Colon (tissue), 2 donors: ENCODE results near the gene ADAMTS7.
"Not testable (repeated sequence)": the region's sequence is repeated elsewhere in the genome, so short reads cannot be mapped to it uniquely, and the experiment has no call there.

Source experiments
- FAIRE-seq: peaks from 2 replicates; lab custom pipeline; 2012; peaks lifted over from hg19 to GRCh38; lab: Jason Lieb, UNC
- donor health status: control.
- donor health status: control.

The ADAMTS7 gene

DNA sequence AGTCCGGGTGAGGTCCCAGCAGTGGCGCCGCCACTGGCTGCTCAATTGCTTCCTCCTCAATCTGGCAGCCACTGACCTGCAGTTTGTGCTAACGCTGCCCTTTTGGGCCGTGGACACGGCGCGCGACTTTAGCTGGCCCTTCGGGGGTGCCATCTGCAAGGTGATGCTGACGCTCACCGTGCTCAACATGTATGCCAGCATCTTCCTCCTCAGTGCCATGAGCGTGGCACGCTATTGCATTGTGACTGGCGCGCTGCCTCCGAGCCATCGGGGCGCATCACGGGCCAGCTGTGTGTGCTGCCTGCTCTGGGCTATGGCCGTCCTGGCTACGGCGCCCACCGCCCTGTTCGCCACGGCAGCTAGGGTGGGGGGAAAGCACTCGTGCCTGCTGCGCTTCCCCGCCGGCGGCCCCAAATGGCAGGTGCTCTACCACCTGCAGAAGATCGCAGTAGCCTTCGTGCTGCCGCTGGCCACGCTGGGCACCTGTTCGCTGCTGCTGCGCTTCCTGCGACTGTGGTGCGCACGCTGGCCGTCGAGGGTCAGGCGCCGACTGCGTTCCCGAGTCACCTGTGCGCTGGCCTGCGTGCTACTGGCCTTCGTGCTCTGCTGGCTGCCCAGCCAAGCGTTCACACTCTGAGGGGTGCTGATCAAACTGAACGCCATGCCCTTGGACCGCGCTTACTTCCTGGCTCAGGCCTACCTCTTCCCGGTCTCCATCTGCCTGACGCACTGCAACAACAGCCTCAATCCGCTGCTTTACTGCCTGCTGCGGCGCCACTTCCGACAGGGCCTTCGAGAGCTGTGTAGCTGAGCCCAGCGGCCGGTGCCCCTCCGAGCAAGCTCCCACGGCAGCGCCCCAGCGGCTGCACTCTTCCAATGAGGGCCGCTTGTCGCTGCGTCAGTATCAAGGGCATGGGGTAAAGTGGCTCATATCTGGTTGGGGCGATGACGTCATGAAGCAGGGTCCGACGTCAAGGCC, 20.3 kb upstream of the ADAMTS7 start:
- FAIRE-seq = no peak

DNA sequence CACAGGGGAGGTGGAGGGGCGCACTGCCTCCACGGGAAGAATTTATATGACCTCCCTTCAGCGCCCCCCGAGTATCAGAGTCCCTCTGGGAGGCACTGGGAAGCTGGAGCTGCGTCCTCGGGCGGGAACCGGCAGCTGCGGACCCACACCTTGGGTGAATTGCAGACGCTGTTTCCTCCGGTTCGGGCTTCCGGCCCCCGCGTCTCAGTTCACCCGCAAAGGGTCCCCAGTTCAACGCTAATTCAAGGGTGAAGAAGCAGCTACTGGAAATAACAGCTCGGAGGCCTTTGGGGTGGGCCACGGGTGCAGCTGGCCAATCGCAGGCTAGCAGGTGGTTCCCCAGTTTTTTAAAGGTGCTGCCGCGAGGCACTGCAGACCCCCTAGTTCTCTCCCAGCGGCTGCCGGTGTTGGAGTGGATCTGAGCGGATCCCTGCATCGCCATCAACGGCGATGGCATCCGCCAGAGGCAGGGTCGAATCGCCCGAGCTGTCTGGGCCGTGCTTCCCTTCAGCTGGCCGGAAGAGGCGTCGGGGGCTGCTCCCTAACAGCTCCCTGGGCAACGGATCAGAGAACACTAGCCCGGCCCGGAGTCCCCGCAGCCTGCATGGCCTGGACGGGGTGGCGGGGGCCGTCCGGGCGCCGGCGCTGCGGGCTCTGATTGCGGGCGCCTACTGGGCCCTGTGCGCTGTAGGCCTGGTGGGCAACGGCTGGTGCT, 19.4 kb upstream of the ADAMTS7 start:
- no peak for FAIRE-seq

DNA sequence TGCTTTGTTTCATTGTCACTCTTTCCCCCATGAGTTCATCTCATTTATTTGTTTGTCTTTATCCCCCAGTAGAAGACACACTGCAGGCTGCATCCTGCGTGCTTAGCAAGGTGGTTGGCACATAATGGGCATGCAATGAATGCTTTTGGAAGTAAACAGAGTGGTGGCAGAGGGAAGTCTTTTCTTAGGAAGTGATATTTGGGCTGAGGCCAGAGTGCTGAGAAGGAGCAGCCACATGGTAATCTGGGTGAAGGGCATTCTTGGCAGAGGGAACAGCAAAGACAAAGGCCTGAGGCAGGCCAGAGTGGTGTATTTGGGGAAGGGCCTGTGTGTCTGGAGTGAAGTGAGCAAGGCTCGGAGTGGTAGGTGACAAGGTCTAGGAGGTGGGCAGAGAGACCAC, 17.7 kb upstream of the ADAMTS7 start:
- no peak for FAIRE-seq

DNA sequence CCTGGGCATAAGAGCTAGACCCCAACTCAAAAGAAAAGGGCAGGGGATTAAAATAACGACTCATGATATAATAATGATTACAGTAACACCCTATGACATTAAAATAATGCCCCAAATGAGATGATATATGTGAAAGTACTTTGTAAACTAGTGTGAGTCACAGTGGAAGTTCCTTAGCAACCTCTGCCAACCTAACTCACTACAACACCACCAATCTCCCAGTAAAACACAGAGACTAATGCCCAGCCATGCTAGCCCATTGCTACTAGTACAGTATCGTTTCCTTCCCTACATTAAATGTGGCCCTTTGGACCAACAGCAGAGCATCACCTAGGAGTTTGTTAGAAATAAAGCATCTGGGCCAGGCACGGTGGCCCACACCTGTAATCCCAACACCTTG, 11.2 kb upstream of the ADAMTS7 start:
- no peak for FAIRE-seq

DNA sequence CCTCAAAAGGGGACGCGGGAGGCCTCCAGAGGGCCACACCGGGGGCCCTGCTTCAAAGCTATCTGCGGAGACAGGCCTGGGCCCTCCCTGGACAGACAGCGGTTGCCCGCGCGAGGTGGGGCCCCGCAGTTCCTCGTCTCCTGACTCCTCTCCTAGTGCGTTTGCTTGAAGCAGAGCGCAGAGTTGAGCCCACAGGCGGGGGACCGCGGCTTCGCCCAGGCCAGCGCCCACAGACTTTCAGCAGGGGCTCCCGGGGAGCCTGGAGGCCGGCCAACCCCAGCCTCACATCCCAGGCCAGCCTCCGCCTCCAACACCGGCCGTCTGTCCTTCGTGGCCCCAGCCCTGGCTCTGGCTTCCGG, 540 bp upstream of the ADAMTS7 start:
- FAIRE-seq = no peak

DNA sequence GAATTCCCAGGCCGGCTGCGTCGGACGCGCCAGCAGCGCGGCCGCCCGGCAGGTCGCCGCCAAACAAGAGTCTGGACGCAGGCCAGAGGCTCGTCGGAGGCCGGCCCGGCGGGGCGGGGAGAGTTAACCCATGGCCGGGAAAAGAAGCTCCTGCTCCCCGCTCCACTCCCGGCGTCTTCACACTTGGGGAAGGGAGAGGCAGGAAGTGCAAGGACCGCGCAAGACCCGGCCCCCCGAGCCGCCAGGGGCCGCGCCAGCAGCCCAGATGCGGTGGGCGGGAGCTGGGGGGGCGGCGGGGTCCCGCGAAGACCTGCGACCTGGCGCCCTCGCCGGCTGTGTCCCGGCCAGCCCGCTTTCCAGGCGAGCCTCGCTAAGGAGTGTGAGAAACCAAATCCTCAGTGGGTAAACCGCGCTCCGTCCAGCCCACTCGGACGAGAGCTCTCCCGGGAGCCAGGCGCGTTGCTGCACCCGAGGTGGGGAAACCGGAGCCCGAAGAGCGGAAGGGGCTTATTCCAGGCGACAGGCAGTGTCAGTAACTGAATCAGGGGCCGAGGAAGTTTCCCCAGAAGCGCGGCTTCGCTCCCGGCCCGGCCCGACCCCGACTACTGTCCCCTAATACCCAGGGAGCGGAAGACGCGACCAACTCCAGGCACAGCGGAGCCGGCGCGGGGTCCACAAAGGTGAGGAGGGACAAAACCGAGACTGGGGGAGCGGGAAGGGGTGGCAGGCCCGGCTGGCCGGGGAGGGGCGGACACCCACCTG, 721 bp downstream of the ADAMTS7 start:
- no peak for FAIRE-seq

DNA sequence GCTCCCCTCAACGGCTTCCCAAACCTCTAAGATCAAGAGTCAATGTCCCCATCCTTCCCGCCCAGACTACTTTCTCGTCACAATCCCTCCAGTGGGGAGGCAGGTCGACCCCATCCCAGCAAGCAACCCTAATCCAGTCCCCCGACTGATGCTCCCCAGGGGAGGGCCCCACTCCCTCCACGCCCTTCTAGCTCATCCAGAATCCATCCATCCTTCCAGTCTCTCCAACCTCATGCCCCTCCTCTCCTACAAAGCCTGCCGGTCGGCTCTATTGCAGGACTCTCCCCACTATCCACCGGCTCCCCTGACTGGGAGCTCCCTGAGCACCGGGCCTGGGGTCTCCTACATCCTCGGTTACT, 1.3 kb downstream of the ADAMTS7 start:
- FAIRE-seq = no peak

DNA sequence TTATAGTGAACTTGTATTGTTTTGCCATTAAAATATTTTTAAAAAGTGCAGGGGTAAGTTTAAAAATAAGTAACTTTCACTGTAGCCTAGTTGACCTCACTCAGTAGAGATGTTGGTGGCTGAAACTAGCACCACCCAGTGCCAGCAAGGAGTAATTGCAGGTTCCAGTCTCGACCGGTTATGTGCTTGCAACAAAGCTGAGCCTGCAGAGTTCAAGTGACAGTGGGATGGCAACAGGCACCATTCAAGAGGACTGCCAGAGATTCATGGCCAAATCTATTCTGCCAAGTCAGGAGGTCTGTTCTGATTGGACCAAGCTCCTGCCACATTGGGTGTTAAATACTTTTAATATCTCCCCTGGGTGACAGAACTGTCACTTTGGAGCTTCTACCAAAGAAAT, 2.7 kb downstream of the ADAMTS7 start:
- FAIRE-seq = no peak

DNA sequence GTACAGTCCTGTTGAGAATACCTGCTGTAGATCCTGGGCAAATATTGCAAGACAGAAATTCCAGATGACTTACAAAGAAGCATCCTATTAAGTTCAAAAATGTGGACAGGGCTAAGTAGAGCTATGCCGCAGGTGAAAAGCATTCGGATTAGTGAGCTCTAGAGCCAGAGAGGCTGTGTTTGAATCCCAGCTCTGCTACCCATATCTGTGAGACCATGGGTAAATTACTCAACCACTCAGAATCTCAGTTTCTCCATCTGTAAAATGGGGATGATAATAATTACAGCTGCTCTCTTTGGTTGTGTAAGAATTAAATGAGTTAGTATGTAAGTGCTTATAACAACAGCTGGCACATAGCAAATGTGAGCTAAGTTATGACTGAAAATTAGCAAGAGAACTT, 3.9 kb downstream of the ADAMTS7 start:
- no peak for FAIRE-seq

DNA sequence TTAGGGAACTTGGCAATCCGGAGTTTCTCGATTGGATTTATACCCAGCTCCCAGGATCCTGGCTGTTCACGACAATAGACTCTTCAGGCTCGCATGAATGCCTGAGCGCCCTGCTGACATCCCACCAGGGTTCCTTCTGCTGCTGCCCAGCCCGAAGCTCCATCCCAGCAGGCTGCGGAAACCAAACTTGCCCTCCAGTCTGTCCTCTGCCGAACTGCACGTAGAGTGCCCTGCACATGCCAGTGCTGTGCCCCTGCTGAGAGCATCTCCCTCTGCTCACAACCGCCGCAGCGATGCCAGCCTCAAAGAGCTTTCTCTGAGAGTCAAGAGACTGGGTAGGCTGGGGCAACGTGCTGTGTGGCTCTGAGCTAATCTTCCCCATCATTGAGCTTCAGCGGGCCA, 6.9 kb downstream of the ADAMTS7 start:
- FAIRE-seq = no peak

DNA sequence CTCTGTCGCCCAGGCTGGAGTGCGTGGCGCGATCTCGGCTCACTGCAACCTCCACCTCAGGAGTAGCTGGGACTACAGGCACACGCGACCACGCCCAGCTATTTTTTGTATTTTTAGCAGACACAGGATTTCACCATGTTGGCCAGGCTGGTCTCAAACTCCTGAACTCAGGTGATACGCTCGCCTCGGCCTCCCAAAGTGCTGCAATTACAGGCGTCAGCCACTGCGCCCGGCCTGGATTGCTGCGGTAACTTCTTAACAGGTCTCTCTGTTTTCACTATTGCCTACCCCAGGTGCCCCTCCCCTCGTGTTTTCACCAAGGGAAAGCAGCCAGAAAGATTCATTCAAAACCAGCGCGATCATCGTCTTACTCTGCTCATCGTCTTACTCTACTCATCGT, 10.5 kb downstream of the ADAMTS7 start:
- FAIRE-seq = no peak

DNA sequence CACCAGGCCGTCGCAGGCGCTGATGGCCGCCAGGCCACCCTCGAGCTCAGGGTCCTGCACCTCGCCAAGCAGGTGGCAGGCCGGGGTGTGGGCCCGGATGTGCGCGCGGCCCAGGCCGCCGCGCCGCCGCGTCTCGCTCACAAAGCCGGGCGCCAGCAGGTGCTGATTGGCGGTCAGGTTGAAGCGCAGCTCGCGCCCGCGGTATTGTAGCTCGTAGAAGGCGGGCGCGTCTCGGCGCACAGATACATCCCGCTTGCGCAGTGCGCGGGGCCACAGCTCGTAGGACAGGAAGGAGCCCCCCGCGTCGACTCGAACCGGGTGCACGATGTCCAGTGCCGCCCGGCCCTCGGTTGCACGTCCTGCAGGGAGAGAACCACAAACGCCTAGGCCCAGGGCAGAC, 11.1 kb downstream of the ADAMTS7 start:
- FAIRE-seq = no peak

DNA sequence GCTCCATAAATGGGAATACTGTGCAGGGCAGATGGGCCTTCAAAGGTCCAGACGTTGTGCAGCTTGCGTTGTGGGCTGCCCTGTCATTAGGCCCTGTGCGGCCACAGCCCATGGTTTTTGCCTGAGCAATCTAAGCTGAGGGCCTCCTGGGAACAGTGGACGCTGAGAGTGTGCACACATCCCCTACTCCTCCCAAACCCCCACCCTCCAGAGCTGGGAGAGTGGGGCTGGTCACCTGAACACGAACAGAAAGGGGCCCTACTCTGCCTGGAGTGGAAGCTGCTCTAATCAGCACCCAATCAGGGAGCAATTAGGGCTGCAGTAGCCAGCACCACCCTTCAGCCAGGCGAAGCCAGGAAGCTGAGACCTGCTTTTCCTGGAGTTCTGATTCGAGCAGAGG, 12.2 kb downstream of the ADAMTS7 start:
- FAIRE-seq = not testable (repeated sequence)

DNA sequence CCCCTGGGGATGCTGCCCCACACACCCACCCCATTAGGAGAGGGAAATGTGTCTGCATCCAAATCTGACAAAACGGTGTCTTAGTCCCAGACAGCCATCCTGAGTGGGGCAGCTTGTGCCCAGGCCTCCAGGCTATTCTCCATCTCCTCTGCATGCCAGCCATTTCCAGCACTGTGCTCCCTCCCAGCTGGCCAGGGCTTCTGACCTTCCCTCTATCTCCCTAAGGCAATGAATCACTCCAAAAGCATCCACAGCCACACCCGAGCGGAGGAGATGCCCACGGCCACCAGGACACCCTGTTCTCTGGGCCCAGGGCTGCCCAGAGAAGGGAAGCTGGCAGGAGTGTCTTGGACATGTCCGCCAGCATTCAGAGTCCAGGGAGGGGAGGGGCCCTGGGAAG, 12.9 kb downstream of the ADAMTS7 start:
- FAIRE-seq = not testable (repeated sequence)

DNA sequence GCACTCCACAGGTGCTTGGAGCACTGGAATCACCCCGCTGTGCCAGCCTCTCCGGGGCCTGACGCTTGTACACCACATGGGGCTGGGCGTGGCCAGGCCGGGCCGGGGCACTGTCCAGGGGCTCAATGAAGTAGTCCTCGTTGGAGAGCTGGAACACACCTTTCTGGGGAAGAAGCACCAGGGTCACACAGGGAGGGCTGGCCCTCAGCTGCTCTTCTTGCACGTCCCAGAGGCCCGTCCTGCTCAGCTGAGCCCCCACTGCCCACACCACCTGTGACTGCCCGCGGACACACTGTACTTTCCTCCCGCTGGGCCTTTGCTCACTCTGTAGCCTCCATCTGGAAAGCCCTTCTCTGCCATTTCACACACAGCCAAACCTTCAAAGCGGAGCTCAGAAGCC, 13.3 kb downstream of the ADAMTS7 start:
- FAIRE-seq = no peak

DNA sequence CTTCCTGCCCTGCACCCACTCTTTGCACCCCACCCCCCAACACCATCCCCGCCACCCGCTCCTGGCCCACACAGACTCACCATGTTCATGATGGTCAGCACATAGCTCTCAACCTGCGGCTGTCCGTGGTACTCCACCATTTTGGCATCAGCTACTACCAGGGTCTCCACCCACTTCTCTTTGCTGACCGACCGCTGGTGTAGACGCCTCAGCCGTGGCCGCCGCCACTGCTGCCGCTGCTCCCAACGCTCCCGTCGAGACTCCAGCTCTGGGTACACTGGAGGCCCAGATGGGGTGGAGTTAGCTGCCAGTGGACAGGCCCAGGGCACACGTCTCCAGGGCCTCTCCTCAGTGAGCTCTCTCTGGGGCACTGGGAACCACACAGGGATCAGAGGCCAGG, 14.8 kb downstream of the ADAMTS7 start:
- FAIRE-seq = no peak

DNA sequence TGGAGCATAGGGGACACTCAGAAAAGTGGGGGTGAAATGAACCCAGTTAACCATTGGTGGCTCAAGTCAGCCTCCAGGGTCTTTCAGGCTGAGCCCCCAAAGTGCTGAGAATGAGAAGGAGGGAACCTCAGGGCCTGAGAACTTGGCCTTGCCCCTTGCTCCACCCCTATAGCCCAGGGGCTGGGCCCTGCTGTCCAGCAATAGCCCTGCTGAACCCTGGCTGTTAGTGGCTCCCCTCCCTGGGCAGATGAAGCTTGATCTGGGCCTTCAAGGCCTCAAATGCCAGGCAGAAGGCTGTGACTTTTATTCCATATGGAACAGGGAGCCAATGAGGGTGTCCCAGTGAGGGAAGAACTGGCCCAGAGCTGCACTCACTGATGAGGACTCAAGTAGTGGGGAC, 16.2 kb downstream of the ADAMTS7 start:
- no peak for FAIRE-seq

DNA sequence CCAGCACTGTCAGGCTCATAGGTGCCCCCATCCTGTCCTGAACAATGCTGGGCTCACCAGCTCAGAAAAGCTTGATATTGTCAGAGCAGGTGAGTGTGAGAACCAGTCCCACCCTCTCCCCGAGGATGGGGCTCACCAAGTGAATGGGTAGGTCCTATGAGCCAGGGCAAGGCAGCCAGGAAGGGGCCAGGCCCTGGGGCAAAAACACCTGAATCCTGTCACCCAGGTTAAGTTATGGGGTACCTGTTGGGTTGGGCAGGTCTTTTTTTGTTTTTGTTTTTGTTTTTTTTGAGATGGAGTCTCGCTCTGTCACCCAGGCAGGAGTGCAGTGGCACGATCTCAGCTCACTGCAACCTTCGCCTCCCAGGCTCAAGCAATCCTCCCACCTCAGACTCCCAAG, 16.8 kb downstream of the ADAMTS7 start:
- FAIRE-seq = not testable (repeated sequence)

DNA sequence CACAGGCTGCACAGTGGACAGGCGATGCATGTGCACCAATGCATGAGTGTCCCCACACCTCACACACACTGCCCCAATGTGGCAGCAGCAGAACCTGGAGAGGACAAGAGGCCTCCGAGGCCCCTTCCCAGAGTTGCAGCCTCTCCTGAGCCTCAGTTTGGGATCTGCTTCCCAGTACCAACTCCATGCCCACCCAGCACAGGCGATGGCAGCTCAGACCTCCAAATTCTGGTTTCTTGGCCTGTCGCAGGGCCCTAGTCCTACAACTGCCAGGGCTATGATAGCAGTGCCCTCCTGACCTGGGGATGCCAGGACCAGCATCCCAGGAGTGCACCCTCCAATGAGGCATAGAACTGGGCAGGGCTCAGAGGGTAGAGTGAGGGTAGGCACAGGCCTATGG, 19.9 kb downstream of the ADAMTS7 start:
- no peak for FAIRE-seq

DNA sequence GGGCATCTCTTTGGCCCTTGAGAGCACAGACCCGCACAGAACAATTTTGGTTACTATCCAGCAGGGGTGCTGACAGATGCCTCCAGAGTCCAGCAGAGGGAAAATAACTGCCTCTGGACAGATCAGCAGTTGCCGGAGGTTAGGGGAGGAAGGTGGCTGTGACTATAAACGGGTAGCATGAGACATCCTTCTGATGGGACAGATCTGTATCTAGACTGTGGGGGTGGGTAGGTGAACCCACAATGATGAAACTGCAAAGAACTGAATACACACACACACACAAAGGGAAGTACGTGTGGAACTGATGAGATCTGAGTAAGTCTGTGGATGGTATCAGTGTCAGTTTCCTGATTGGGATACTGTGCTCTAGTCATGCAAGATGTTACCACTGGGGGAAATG, 21.2 kb downstream of the ADAMTS7 start:
- no peak for FAIRE-seq

DNA sequence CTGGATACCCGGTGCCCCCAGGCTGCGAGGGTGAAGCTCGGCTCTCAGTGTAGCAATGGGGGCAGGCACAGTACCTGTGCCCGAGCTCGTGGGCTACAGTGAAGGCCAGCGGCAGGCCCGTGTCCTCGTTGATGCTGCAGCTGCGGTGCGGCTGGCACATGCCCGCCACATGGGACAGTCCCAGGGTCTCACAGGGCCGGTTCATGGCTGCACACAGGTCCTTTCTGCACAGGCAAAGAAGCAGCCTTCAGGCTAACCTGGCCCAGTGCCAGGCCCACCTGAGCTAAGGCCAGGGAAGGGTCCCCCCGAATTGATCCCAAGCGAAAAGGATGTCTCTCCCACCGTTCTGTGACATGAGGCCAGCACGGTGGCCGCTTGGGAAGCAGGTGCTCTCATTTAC, 21.6 kb downstream of the ADAMTS7 start:
- no peak for FAIRE-seq

DNA sequence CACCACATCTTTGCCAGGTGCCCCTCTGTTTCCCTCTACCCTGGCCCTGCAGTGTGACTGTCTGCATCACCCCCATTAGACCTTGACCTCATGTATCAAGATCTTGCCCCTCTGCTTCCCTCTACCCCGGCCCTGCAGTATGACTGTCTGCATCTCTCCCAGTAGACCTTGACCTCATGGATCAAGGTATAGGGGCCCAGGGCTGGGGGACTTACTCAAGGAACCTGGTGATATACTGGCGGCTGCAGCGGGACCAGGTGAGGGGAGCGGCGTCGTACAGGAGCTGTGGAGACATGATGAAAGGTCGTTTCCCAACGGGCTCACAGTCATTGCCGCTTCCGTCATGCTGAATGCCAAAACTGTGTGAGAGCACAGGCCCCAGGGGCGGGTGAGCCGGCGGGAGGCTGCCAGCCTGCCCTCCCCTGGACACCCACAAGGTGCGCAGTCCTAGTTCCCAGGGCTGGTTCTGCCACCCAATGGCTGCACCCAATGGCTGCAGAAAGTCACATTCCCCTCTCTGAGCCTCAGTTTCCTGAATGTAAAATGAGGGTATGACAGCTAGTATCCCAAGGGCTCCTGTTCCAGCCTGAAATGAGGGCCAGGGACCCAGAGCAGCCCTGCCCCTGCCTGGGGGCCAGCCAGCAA, 23.1 kb downstream of the ADAMTS7 start:
- FAIRE-seq = no peak
